ENCODE results near the gene RPL27A.

DNA sequence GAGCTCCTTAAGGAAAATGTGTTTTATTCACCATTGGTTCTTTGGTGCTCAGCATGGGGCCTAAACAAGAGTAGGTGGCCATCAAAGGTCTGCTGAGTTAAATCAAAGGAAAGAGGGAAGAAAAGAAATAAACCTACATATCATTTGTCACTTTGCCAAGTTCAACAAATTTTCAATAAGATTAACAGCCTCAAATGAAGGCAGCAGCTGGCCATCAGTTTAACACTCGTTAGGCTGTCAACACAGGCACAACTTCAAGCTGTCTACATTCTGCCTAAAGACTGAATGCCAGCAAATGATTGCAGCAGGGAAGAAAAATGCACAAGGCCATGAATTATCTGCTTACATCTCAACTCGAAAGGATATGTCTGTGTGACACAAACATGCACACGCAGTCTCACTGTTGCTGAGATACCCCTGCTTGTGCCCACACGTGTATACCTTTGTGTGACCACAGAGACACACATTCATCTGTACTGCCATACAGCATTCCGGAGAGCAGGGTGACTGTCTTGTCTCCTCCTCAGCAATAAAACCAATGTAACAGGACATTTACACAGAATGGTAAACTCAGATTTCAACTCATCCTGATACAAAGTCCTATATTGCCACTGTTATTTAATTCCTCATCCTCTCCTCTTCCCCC, 40.3 kb upstream of the RPL27A start:
- TF ChIP-seq POLR2A (IDR thresholded peaks at IDR 0.05): no peak
- TF ChIP-seq, protein P1, sequence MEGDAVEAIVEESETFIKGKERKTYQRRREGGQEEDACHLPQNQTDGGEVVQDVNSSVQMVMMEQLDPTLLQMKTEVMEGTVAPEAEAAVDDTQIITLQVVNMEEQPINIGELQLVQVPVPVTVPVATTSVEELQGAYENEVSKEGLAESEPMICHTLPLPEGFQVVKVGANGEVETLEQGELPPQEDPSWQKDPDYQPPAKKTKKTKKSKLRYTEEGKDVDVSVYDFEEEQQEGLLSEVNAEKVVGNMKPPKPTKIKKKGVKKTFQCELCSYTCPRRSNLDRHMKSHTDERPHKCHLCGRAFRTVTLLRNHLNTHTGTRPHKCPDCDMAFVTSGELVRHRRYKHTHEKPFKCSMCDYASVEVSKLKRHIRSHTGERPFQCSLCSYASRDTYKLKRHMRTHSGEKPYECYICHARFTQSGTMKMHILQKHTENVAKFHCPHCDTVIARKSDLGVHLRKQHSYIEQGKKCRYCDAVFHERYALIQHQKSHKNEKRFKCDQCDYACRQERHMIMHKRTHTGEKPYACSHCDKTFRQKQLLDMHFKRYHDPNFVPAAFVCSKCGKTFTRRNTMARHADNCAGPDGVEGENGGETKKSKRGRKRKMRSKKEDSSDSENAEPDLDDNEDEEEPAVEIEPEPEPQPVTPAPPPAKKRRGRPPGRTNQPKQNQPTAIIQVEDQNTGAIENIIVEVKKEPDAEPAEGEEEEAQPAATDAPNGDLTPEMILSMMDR (IDR thresholded peaks at IDR 0.05): no peak

All from testis (tissue), 2 donors.